Endothelial cell of hepatic sinusoid (primary cell): ENCODE results near the gene TSPEAR.

Experiments
- in situ Hi-C: cut with HindIII; loops from 2 replicates; pipeline ENCODE4 v1.10.0; 2017; ENCODE audit warnings: low sequenced_read_pairs

Gene TSPEAR

GRCh38 chr21:44711327-44712202 lies at the start of gene TSPEAR:
TSPEAR (minus strand) TSS chr21:44711572; CDS start chr21:44711514, 58 bp downstream.
- in situ Hi-C loops = loop anchor here (5.0 kb wide), 1 partner anchor 64 kb away; the partner anchor contains the start of gene KRTAP10-11

- in situ Hi-C loops = no loop called here
These were observed 49.0 kb upstream of the TSPEAR start for GRCh38 chr21:44760376-44760775.

- in situ Hi-C loops = no loop called here
These were observed 48.4 kb upstream of the TSPEAR start for GRCh38 chr21:44759628-44760285.

GRCh38 chr21:44758781-44759627 lies 47.6 kb upstream of the TSPEAR start:
- in situ Hi-C loops = no loop called here

- in situ Hi-C loops = no loop called here
These were observed 46.8 kb upstream of the TSPEAR start for GRCh38 chr21:44758141-44758561.

GRCh38 chr21:44757731-44758130 lies 46.4 kb upstream of the TSPEAR start:
- in situ Hi-C loops = no loop called here

- in situ Hi-C loops = no loop called here
These were observed 45.2 kb upstream of the TSPEAR start for GRCh38 chr21:44756423-44757185.

- in situ Hi-C loops = no loop called here
These were observed 43.9 kb upstream of the TSPEAR start for GRCh38 chr21:44755227-44755626.

- in situ Hi-C loops = no loop called here
These were observed 42.0 kb upstream of the TSPEAR start for GRCh38 chr21:44753357-44753756.

- in situ Hi-C loops = no loop called here
These were observed 41.4 kb upstream of the TSPEAR start for GRCh38 chr21:44752671-44753235.

- in situ Hi-C loops = no loop called here
These were observed 40.6 kb upstream of the TSPEAR start for GRCh38 chr21:44751799-44752636.

- in situ Hi-C loops = no loop called here
These were observed 39.9 kb upstream of the TSPEAR start for GRCh38 chr21:44751186-44751798.

- in situ Hi-C loops = no loop called here
These were observed 39.3 kb upstream of the TSPEAR start for GRCh38 chr21:44750675-44751025.

GRCh38 chr21:44749759-44750674 lies 38.6 kb upstream of the TSPEAR start:
- in situ Hi-C loops = no loop called here

GRCh38 chr21:44749116-44749758 lies 37.9 kb upstream of the TSPEAR start:
- in situ Hi-C loops = no loop called here

- in situ Hi-C loops = no loop called here
These were observed 37.2 kb upstream of the TSPEAR start for GRCh38 chr21:44748621-44749020.

- in situ Hi-C loops = no loop called here
These were observed 31.2 kb upstream of the TSPEAR start for GRCh38 chr21:44742418-44743153.
